ENCODE measurements around the gene TIMP2.

Gene TIMP2

GRCh38 chr17:78959803-78960202 lies 34.6 kb upstream of the TIMP2 start:
- TF ChIP-seq CTCF (IDR thresholded peaks at IDR 0.05; ENCODE audit: insufficient read depth, low read length, poor library complexity, severe bottlenecking): no peak

GRCh38 chr17:78958641-78959127 lies 33.5 kb upstream of the TIMP2 start:
- H3K36me3 ChIP-seq (ENCODE audit: control insufficient read depth, insufficient read depth, low read length): no peaks in the 10 kb centered on the region
- no peak for DNase-seq (ENCODE audit: extremely low read depth, insufficient read length)
- no peak for TF ChIP-seq CTCF (IDR thresholded peaks at IDR 0.05; ENCODE audit: insufficient read depth, low read length, poor library complexity, severe bottlenecking)
- no peaks in the 10 kb centered on the region; the same call in 1 of the 2 replicates for H3K27me3 ChIP-seq (replicated peaks; ENCODE audit: control insufficient read depth, insufficient read depth, low read length)
- no peak overlapping the region for H3K4me3 ChIP-seq (replicated peaks; ENCODE audit: low read depth, low read length)

More at GRCh38 chr17:78959803-78960202, 34.6 kb upstream of the TIMP2 start:
- Histone ChIP-seq H3K4me3 (replicated peaks; ENCODE audit: low read depth, low read length) (no peak overlapping the region), H3K27me3 (replicated peaks; ENCODE audit: control insufficient read depth, insufficient read depth, low read length) (no peaks in the 10 kb centered on the region; the same call in 1 of the 2 replicates), H3K36me3 (ENCODE audit: control insufficient read depth, insufficient read depth, low read length) (no peaks in the 10 kb centered on the region)
- no peak for DNase-seq (ENCODE audit: extremely low read depth, insufficient read length)

GRCh38 chr17:78957128-78957527 lies 31.9 kb upstream of the TIMP2 start:
- Histone ChIP-seq H3K4me3 (replicated peaks; ENCODE audit: low read depth, low read length) (no peak overlapping the region), H3K36me3 (ENCODE audit: control insufficient read depth, insufficient read depth, low read length) (no peaks in the 10 kb centered on the region), H3K27me3 (replicated peaks; ENCODE audit: control insufficient read depth, insufficient read depth, low read length) (no peaks in the 10 kb centered on the region; the same call in 1 of the 2 replicates)
- no peak for DNase-seq (ENCODE audit: extremely low read depth, insufficient read length)
- no peak for TF ChIP-seq CTCF (IDR thresholded peaks at IDR 0.05; ENCODE audit: insufficient read depth, low read length, poor library complexity, severe bottlenecking)

- TF ChIP-seq CTCF (IDR thresholded peaks at IDR 0.05; ENCODE audit: insufficient read depth, low read length, poor library complexity, severe bottlenecking): no peak
- Histone ChIP-seq H3K27me3 (replicated peaks; ENCODE audit: control insufficient read depth, insufficient read depth, low read length) (peaks cover 2% of the 10 kb centered on the region; the same call in 1 of the 2 replicates), H3K36me3 (ENCODE audit: control insufficient read depth, insufficient read depth, low read length) (no peaks in the 10 kb centered on the region), H3K4me3 (replicated peaks; ENCODE audit: low read depth, low read length) (no peak overlapping the region)
- no peak for DNase-seq (ENCODE audit: extremely low read depth, insufficient read length)
Observed at GRCh38 chr17:78956254-78956653, 31.1 kb upstream of the TIMP2 start.

GRCh38 chr17:78954684-78955083 lies 29.5 kb upstream of the TIMP2 start:
- DNase-seq (ENCODE audit: extremely low read depth, insufficient read length): no peak
- H3K36me3 ChIP-seq (ENCODE audit: control insufficient read depth, insufficient read depth, low read length): no peaks in the 10 kb centered on the region
- peaks cover 2% of the 10 kb centered on the region; the same call in 1 of the 2 replicates for H3K27me3 ChIP-seq (replicated peaks; ENCODE audit: control insufficient read depth, insufficient read depth, low read length)
- H3K4me3 ChIP-seq (replicated peaks; ENCODE audit: low read depth, low read length): no peak overlapping the region
- no peak for TF ChIP-seq CTCF (IDR thresholded peaks at IDR 0.05; ENCODE audit: insufficient read depth, low read length, poor library complexity, severe bottlenecking)

Data from GM06990 (cell line).